Naive thymus-derived CD4-positive, alpha-beta T cell (primary cell): ENCODE results near the gene LYSMD3. TPM values are rescaled to one million over a fixed set of nuclear protein-coding genes. Genes with fewer than 3 reads are reported as not detected.
A peak's percentile ranks its signal among the peaks of the same experiment; 100 is the strongest.

Experiments
- ATAC-seq: fragments of 150-1000 bp; cut with Tn5 transposase; 2 replicates; pipeline ENCODE4 v1.10.0; 2021; ENCODE audit warnings: mild to moderate bottlenecking, moderate library complexity
- CTCF ChIA-PET: fragments of 350-600 bp; sonication (Branson Sonifier 250); formaldehyde crosslinking; loops from one replicate; lab custom pipeline; 2021; ENCODE audit warnings: antibody characterized with exemption; lab: Charles Lee
- POLR2A ChIA-PET: fragments of 350-600 bp; sonication (Branson Sonifier 250); formaldehyde crosslinking; loops from one replicate; lab custom pipeline; 2021; ENCODE audit warnings: antibody characterized with exemption, inconsistent platforms; lab: Charles Lee
- DNase-seq, 9 donors: peaks; one replicate each; pipeline versions ENCODE4 v3.0.0 to v3.0.0-alpha.2; 2020 to 2022; ENCODE audit warnings: mixed read lengths in 1 of 9
- H3K27ac ChIP-seq: one replicate; pipeline ENCODE4 v1.7.0; 2013; ENCODE audit warnings: mild to moderate bottlenecking, low read depth, low read length, moderate library complexity
- H3K27me3 ChIP-seq, 2 donors: one replicate each; pipeline ENCODE4 v1.7.0; 2013; ENCODE audit warnings: low read length in 2 of 2, mild to moderate bottlenecking in 2 of 2, moderate library complexity in 2 of 2; ENCODE audit not compliant: control insufficient read depth in 2 of 2, insufficient read depth in 2 of 2
- H3K36me3 ChIP-seq, 3 experiments: 1 replicate in 2 of 3; 2 replicates in 1 of 3; pipeline ENCODE4 v1.7.0; 2013; ENCODE audit warnings: low read length in 3 of 3, mild to moderate bottlenecking in 3 of 3, moderate library complexity in 1 of 3; ENCODE audit not compliant: insufficient read depth in 3 of 3, control insufficient read depth in 2 of 3
- H3K4me1 ChIP-seq, 2 donors: one replicate each; pipeline ENCODE4 v1.7.0; 2013; ENCODE audit warnings: low read length in 2 of 2, mild to moderate bottlenecking in 2 of 2, moderate library complexity in 1 of 2; ENCODE audit not compliant: control insufficient read depth in 2 of 2, insufficient read depth in 2 of 2
- H3K4me3 ChIP-seq: 2 replicates; pipeline ENCODE4 v1.7.0; 2013; ENCODE audit warnings: mild to moderate bottlenecking, low read length
- H3K9me3 ChIP-seq, 3 experiments: 1 replicate in 2 of 3; 2 replicates in 1 of 3; pipeline ENCODE4 v1.7.0; 2013; ENCODE audit warnings: low read length in 3 of 3; ENCODE audit not compliant: control insufficient read depth in 2 of 3
- H3K27ac Mint-ChIP-seq, 9 donors: one replicate each; pipeline ENCODE4 v1.8.0; 2020 to 2022; ENCODE audit warnings: mixed read lengths in 9 of 9, mild to moderate bottlenecking in 8 of 9, moderate library complexity in 5 of 9, inconsistent platforms in 2 of 9
- H3K27me3 Mint-ChIP-seq, 5 donors: one replicate each; pipeline ENCODE4 v1.8.0; 2021 to 2022; ENCODE audit warnings: mixed read lengths in 5 of 5, mild to moderate bottlenecking in 1 of 5
- H3K36me3 Mint-ChIP-seq, 5 donors: one replicate each; pipeline ENCODE4 v1.8.0; 2020 to 2022; ENCODE audit warnings: mixed read lengths in 5 of 5, mild to moderate bottlenecking in 3 of 5, inconsistent platforms in 1 of 5
- H3K4me1 Mint-ChIP-seq, 7 donors: one replicate each; pipeline ENCODE4 v1.8.0; 2020 to 2022; ENCODE audit warnings: mixed read lengths in 7 of 7, mild to moderate bottlenecking in 3 of 7, inconsistent platforms in 1 of 7
- H3K4me3 Mint-ChIP-seq, 10 donors: one replicate each; pipeline ENCODE4 v1.8.0; 2020 to 2022; ENCODE audit warnings: mild to moderate bottlenecking in 10 of 10, mixed read lengths in 10 of 10, moderate library complexity in 6 of 10, inconsistent platforms in 2 of 10
- H3K9me3 Mint-ChIP-seq, 11 donors: one replicate each; pipeline ENCODE4 v1.8.0; 2020 to 2022; ENCODE audit warnings: mixed read lengths in 11 of 11, mild to moderate bottlenecking in 4 of 11, inconsistent platforms in 1 of 11, moderate library complexity in 1 of 11
- intact Hi-C, 2 donors: fragments of 100-400 bp; cut with micrococcal nuclease; formaldehyde crosslinking; loops; one replicate each; pipeline ENCODE4 v1.15.1; 2023
- polyA plus RNA-seq, 2 donors: library from polyadenylated mRNA; unstranded; fragments of 300-500 nt; fragmentation: Illumina TruSeq; gene quantifications; one replicate each; pipeline ENCODE4 v1.2.3, GENCODE V29; 2021
- total RNA-seq, 6 experiments: library from RNA in 5 of 6; stranded (reverse) in 5 of 6; gene quantifications; 1 replicate in 5 of 6; 2 replicates in 1 of 6; pipeline ENCODE4 v1.2.3 and lab custom pipeline; 2021 to 2026

LYSMD3 gene
- total and polyA plus RNA-seq, 7 experiments from 2014 or later, result 7.5 to 32.0 (median 23.3) TPM

GRCh38 chr5:90557871-90558270 is 28.5 kb upstream of the LYSMD3 start:
- Mint-ChIP-seq H3K27ac (no peak overlapping the region), H3K4me3 (peak overlapping the region in 9 of 10 donors; percentile 47 to 75 (median 67)), H3K27me3 (peaks cover 44 to 88% (median 77%) of the 10 kb centered on the region in 5 donors), H3K36me3 (no peaks in the 10 kb centered on the region), H3K9me3 (no peaks in the 10 kb centered on the region), H3K4me1 (peaks cover 8 to 12% (median 10%) of the 10 kb centered on the region in 7 donors)
- POLR2A ChIA-PET, result no interaction called here
- CTCF ChIA-PET, result no interaction called here
- peaks cover 0 to 7% of the 10 kb centered on the region in 2 donors for H3K27me3 ChIP-seq
- no peaks in the 10 kb centered on the region for H3K4me1 ChIP-seq
- no peak overlapping the region for H3K27ac ChIP-seq
- no peak overlapping the region for H3K4me3 ChIP-seq
- no peak for ATAC-seq
- no peaks in the 10 kb centered on the region for H3K9me3 ChIP-seq
- no peaks in the 10 kb centered on the region for H3K36me3 ChIP-seq
- intact Hi-C loops, result no loop called here
- DNase-seq, result no peak

- H3K9me3 ChIP-seq, result no peaks in the 10 kb centered on the region
- no peaks in the 10 kb centered on the region for H3K9me3 Mint-ChIP-seq
- POLR2A ChIA-PET, result no interaction called here
- H3K36me3 ChIP-seq, result no peaks in the 10 kb centered on the region
- peaks cover 0 to 7% of the 10 kb centered on the region in 2 donors for H3K27me3 ChIP-seq
- H3K4me1 ChIP-seq, result no peaks in the 10 kb centered on the region
- no peaks in the 10 kb centered on the region for H3K36me3 Mint-ChIP-seq
- no peak overlapping the region for H3K4me3 ChIP-seq
- CTCF ChIA-PET, result no interaction called here
- no peak overlapping the region for H3K27ac Mint-ChIP-seq
- ATAC-seq, result no peak
- H3K27me3 Mint-ChIP-seq, result peaks cover 44 to 89% (median 81%) of the 10 kb centered on the region in 5 donors
- no peak for DNase-seq
- intact Hi-C loops, result no loop called here
- H3K4me3 Mint-ChIP-seq, result peak overlapping the region in 1 of 10 donors; percentile 67
- no peak overlapping the region for H3K27ac ChIP-seq
- H3K4me1 Mint-ChIP-seq, result peaks cover 8 to 12% (median 10%) of the 10 kb centered on the region in 7 donors
Observed at GRCh38 chr5:90557391-90557790, 28.0 kb upstream of the LYSMD3 start.

GRCh38 chr5:90555666-90556065 is 26.3 kb upstream of the LYSMD3 start:
- ATAC-seq, result no peak
- Histone ChIP-seq H3K4me1 (no peaks in the 10 kb centered on the region), H3K4me3 (no peak overlapping the region), H3K27ac (no peak overlapping the region), H3K9me3 (no peaks in the 10 kb centered on the region), H3K36me3 (no peaks in the 10 kb centered on the region), H3K27me3 (peaks cover 0 to 5% of the 10 kb centered on the region in 2 donors)
- Mint-ChIP-seq H3K36me3 (no peaks in the 10 kb centered on the region), H3K27me3 (peaks cover 49 to 83% (median 74%) of the 10 kb centered on the region in 5 donors), H3K4me3 (no peak overlapping the region), H3K27ac (no peak overlapping the region), H3K9me3 (no peaks in the 10 kb centered on the region), H3K4me1 (peaks cover 8 to 12% (median 10%) of the 10 kb centered on the region in 7 donors)
- POLR2A ChIA-PET, result no interaction called here
- no peak for DNase-seq
- CTCF ChIA-PET, result no interaction called here
- intact Hi-C loops, result no loop called here

- no peak for ATAC-seq
- no peak for DNase-seq
- POLR2A ChIA-PET, result no interaction called here
Observed at GRCh38 chr5:90554358-90555006, 25.1 kb upstream of the LYSMD3 start.

GRCh38 chr5:90553711-90554110 is 24.3 kb upstream of the LYSMD3 start:
- no peaks in the 10 kb centered on the region for H3K36me3 Mint-ChIP-seq
- Histone ChIP-seq H3K9me3 (no peaks in the 10 kb centered on the region), H3K27me3 (no peaks in the 10 kb centered on the region), H3K4me1 (no peaks in the 10 kb centered on the region), H3K36me3 (no peaks in the 10 kb centered on the region), H3K27ac (no peak overlapping the region), H3K4me3 (no peak overlapping the region)
- peaks cover 39 to 72% (median 60%) of the 10 kb centered on the region in 5 donors for H3K27me3 Mint-ChIP-seq
- no peaks in the 10 kb centered on the region for H3K9me3 Mint-ChIP-seq
- intact Hi-C loops, result no loop called here
- ATAC-seq (no peak), DNase-seq (no peak)
- H3K4me3 Mint-ChIP-seq, result no peak overlapping the region
- H3K4me1 Mint-ChIP-seq, result peaks cover 7 to 9% (median 8%) of the 10 kb centered on the region in 7 donors
- ChIA-PET CTCF (no interaction called here), POLR2A (no interaction called here)
- no peak overlapping the region for H3K27ac Mint-ChIP-seq

More at GRCh38 chr5:90554358-90555006, 25.1 kb upstream of the LYSMD3 start:
- Histone ChIP-seq H3K27me3 (no peaks in the 10 kb centered on the region), H3K4me1 (no peaks in the 10 kb centered on the region), H3K27ac (no peak overlapping the region), H3K9me3 (no peaks in the 10 kb centered on the region), H3K4me3 (no peak overlapping the region), H3K36me3 (no peaks in the 10 kb centered on the region)
- no peaks in the 10 kb centered on the region for H3K9me3 Mint-ChIP-seq
- intact Hi-C loops, result no loop called here
- peaks cover 8 to 12% (median 10%) of the 10 kb centered on the region in 7 donors for H3K4me1 Mint-ChIP-seq
- H3K27me3 Mint-ChIP-seq, result peaks cover 39 to 79% (median 67%) of the 10 kb centered on the region in 5 donors
- H3K36me3 Mint-ChIP-seq, result no peaks in the 10 kb centered on the region
- CTCF ChIA-PET, result no interaction called here
- no peak overlapping the region for H3K4me3 Mint-ChIP-seq
- H3K27ac Mint-ChIP-seq, result no peak overlapping the region

- ChIA-PET POLR2A (no interaction called here), CTCF (no interaction called here)
- no peak overlapping the region for H3K4me3 ChIP-seq
- H3K27ac ChIP-seq, result no peak overlapping the region
- no peaks in the 10 kb centered on the region for H3K4me1 Mint-ChIP-seq
- H3K9me3 ChIP-seq, result no peaks in the 10 kb centered on the region
- intact Hi-C loops, result no loop called here
- DNase-seq (no peak), ATAC-seq (no peak)
- no peaks in the 10 kb centered on the region for H3K36me3 ChIP-seq
- peaks cover 0 to 6% of the 10 kb centered on the region in 2 donors for H3K27me3 ChIP-seq
- no peaks in the 10 kb centered on the region for H3K9me3 Mint-ChIP-seq
- no peak overlapping the region for H3K4me3 Mint-ChIP-seq
- H3K36me3 Mint-ChIP-seq, result no peaks in the 10 kb centered on the region
- H3K27me3 Mint-ChIP-seq, result peaks cover 22 to 60% (median 45%) of the 10 kb centered on the region in 5 donors
- no peak overlapping the region for H3K27ac Mint-ChIP-seq
- H3K4me1 ChIP-seq, result no peaks in the 10 kb centered on the region
Observed at GRCh38 chr5:90551376-90551775, 22.0 kb upstream of the LYSMD3 start.

GRCh38 chr5:90550963-90551362 is 21.6 kb upstream of the LYSMD3 start:
- intact Hi-C loops, result no loop called here
- H3K9me3 ChIP-seq, result no peaks in the 10 kb centered on the region
- H3K9me3 Mint-ChIP-seq, result no peaks in the 10 kb centered on the region
- H3K36me3 Mint-ChIP-seq, result no peaks in the 10 kb centered on the region
- POLR2A ChIA-PET, result no interaction called here
- H3K4me1 Mint-ChIP-seq, result no peaks in the 10 kb centered on the region
- H3K27me3 ChIP-seq, result peaks cover 0 to 6% of the 10 kb centered on the region in 2 donors
- CTCF ChIA-PET, result no interaction called here
- no peak overlapping the region for H3K27ac ChIP-seq
- ATAC-seq, result no peak
- no peak overlapping the region for H3K4me3 Mint-ChIP-seq
- H3K36me3 ChIP-seq, result no peaks in the 10 kb centered on the region
- no peaks in the 10 kb centered on the region for H3K4me1 ChIP-seq
- no peak overlapping the region for H3K27ac Mint-ChIP-seq
- H3K4me3 ChIP-seq, result no peak overlapping the region
- peaks cover 21 to 56% (median 42%) of the 10 kb centered on the region in 5 donors for H3K27me3 Mint-ChIP-seq
- no peak for DNase-seq
